GM19372 (cell line): ENCODE results near the gene AAMDC.

Experiments
- ATAC-seq: cut with Tn5 transposase; IDR thresholded peaks from one replicate; pipeline ENCODE4 v1.9.1; 2021; ENCODE audit warnings: mild to moderate bottlenecking, low read depth, moderate library complexity; ENCODE audit not compliant: unreplicated experiment

The AAMDC gene

DNA sequence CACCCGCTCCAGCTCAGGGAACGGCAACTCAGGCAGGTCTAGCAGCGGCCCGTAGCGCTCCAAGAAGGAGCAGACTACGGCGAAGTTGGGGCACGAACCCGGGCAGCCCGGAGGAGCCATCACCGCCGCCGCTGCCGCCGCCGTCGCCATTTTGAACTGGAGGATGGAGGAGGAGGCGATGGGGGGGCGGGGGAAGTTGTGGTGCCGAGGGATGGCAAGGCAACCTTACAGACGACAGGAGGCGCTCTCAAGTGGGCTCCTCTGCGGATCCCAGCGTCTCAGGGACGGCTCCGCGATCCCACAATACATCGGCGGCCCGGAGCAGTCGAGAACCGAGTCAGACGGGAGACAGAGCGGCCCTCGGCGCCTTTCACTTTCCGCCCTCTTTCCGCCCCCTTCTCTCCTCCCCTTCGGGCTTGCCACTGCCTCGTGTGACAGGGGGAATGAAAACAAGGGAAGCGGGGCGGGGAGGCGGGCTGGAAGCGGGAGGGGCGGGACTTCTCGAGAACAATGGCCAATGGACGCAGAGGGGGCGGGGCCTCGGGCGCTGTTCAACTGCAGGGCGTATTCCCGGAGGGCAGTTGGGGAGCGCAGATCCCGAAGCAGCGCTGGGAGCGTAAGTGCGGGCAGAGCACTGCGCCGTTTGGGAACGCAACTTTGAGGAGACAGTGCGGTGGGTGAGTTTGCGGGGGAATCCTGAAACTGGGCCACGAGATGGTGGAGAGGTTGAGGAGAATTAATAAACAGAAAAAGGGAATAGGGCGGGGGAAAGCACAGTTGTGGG is at the start of gene AAMDC, which contains the start of gene RSF1:
TSS of gene AAMDC (plus strand) at position 580 of the 784 bp plus-strand sequence. CDS start 21,353 bp downstream, outside the sequence.
TSS of gene RSF1 (minus strand) at position 158 of the 784 bp plus-strand sequence. CDS start at position 150, 8 bp downstream.
- ATAC-seq = peak; percentile 83

DNA sequence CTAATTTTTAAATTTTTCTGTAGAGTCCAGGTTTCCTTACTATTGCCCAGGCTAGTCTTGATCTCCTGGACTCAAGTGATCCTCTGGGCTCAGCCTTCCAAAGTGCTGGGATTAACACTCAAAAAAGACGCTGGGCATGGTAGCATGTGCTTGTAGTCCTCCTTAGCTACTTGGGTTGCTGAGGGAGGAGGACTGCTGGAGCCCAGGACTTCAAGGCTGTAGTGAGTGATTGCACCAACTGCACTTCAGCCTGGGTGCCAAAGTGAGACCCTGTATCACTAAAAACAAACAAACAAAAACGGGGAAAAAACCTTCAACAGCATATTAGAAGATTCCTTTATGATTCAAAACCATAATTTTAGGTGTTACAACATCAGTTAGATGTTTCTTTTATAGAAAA is 45.0 kb upstream of the AAMDC start:
- ATAC-seq = no peak

DNA sequence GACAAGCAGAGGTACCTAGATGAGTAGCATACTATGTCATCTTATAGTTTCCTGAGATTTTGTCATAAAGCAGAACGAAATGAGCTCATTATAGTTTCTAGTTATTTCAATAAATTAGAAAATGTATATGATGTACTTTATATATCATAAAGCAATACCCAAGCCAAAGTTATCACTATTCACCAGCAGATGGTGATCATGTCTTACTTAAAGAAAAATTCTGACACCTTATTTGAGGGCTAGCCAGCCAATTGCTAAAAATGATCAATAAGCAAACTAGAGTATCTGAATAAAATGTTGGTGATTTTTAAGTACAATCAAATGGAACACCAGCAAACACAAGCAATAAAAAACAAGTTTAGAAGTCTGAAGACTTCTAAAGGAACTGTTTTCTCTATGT is 44.5 kb upstream of the AAMDC start:
- no peak for ATAC-seq

DNA sequence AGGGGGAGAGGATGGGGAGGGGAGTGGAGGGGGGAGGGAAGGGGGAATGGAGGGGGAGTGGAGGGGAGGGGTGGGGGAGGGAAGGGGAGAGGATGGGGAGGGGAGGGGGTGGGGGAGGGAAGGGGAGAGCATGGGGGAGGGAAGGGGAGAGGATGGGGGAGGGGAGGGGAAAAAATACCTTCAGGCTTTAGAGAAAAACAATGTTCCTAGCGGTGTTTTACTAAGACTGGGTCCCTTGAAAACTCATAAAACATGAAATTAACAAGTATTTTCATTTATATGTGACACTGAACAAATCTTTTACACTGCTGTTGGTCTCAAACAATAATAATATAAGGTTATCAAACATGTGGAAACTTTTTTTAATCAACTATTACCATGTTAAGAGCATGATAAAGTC is 42.8 kb upstream of the AAMDC start:
- no peak for ATAC-seq

DNA sequence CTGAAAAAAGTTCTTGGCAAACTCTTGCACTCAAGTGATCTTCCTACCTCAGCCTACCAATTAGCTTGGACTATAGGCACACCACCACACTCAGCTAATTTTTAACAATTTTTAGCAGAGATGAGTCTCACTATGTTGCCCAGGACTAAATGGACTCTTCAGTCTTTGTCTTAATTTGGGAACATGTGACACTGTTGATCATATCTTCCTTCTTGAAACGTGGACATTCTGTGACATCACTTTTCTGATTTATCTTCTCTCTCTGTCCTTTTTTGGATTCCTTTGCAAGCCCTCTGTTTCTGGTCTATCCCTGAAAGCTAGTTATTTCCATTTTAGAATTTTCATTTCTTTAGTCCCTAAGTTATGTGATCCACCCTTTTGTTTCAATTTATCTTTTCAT is 42.4 kb upstream of the AAMDC start:
- no peak for ATAC-seq

DNA sequence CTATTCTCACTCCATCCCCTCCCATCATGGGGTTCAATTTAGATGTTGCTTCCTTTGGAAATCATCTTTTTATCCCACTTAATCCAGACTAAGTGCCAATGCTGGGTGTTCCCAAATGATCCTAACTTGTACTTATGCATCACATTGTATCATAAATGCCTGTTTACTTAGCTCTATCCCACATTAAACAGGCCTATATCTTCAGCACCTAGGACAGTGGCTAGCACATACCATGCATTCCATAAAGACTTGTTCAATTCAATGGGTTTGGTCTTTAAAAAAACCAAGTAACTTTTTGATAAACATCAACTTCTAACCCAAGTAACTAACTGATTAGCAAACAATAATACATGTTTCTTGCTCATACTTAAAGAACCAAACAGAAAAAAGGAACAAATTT is 41.0 kb upstream of the AAMDC start:
- ATAC-seq = no peak

DNA sequence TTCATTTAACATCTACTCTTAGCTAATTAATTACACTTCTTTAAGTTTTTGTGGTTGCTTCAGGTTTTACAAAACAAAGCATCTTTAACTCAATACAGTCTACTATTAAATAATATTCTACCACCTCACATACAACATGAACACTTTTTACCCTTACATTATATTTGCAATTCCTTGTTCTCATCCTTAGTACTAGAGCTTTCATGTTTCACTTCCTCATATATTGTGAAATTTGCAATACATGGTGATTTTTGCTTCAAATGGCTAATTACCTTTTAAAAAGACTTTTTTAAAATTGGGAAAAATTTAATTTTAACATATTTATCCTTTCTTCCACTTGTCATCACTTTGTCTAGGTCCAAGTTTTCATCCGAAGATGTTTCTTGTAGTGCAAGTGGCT is 37.9 kb upstream of the AAMDC start:
- no peak for ATAC-seq

DNA sequence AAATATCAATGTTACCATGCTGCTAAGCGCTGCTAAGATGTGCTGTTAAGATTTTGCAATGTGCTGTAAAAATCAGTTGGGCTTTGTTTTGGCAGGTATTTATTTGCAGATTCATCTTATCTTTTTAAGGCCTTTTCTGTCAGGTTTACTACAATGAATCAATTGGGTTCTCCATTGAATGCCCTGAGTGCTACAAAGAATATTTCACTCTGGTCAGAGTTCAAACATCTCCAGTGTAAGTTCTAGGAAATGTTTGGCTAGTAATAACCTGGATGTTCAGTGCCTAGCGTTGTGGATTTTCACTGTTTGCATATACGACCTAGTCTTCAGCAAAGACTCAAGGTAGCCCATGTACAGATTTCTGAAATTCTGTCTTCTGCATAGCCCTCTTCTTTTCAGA is 36.4 kb upstream of the AAMDC start:
- ATAC-seq = no peak

DNA sequence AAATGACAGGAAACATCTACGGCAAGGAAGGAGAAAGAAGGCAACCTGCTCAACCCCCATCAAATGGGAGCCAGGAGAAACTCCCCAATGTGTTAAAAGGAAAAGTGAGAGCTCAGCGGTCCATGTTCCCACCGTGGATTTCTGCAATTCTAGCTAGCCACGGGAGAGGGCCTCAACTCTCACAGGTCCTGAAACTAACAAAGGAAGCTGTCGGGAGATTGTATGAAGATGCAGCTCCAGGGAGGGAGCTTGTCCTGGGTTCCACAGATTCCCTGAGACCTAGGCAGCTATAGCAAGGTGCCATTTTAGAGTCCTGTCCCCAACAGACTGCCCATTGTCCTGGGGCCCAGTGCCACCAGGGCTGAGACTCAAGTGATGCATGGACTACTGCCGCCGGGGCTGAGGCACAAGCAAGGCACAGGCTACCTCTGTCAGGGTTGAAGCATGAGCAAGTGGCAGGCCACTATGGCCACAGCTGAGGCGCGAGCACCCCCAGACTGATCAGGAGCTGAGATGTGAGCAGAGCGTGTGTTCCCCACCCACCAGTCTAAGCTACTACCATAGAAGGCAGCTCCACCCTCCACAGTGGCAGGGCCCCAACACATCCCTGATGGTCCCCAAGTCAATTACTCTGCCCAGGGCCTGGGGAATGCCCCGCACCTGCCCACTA is 31.7 kb upstream of the AAMDC start:
- ATAC-seq = no peak

DNA sequence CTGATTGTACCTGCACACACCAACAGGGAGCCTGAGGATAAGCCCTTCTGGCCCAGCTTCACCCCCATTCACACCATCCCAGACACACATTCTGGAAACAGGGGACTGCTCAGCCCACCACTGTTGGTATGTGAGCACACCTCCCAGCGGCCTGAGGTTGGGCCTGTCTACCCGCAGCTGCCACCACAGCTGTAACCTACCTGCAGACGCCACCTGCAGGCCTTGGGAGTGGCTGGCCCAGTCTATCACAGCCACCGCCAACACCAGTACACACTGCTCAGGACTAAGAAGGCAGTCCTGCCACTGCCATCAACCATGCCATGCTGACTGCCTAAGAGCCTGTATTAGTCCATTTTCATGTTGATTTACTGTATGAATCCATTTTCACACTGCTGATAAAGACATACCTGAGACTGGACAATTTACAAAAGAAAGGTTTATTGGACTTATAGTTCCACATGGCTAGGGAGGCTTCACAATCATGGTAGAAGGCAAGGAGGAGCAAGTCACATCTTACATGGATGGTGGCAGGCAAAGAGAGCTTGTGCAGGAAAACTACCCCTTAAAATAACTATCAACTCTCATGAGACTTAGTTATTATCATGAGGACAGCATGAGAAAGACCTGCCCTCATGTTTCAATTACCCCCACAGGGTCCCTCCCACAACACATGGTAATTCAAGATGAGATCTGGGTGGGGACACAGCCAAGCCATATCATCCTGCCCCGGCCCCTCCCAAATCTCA is 31.0 kb upstream of the AAMDC start:
- no peak for ATAC-seq

DNA sequence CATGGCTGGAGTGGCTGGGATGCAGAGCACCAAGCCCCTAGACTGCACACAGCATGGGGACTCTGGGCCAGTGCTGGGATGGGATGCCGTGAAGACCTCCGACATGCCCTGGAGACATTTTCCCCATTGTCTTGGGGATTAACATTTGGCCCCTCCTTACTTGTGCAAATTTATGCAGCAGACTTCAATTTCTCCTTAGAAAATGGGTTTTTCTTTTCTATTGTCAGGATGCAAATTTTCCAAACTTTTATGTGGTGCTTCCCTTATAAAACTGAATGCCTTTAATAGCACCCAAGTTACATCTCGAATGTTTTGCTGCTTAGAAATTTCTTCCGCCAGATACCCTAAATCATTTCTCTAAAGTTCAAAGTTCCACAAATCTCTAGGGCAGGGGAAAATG is 29.6 kb upstream of the AAMDC start:
- ATAC-seq = no peak

DNA sequence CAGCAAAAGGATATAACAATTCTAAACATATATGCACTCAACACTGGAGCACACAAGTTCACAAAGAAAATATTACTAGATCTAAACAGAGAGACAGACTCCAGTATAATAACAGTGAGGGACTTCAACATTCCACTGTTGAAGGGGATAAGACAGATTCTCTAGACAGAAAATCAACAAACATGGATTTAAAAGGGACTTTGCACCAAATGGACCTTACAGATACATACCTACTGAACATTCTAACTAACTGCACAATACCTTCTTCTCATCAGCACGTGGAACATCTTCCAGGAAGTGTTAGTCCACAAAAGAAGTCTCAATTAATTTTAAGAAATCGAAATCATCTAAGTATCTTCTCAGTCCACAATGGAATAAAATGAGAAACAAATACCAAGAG is 27.0 kb upstream of the AAMDC start:
- no peak for ATAC-seq

DNA sequence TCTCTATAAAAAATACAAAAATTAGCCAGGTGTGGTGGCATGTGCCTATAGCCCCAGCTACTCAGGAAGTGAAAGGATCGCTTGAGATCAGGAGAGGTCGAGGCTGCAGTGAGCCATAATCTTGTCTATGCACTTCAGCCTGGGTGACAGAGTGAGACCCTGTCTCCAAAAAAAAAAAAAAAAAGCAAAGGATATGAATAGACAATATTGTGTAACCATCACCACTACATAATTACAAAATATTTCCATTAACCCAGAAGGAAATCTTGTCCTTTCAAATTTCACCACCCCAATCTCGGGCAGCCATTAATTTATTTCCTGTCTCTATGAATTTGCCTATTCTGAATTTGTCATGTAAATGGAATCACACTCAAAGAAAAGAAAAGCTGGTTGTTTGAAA is 21.6 kb upstream of the AAMDC start:
- no peak for ATAC-seq

DNA sequence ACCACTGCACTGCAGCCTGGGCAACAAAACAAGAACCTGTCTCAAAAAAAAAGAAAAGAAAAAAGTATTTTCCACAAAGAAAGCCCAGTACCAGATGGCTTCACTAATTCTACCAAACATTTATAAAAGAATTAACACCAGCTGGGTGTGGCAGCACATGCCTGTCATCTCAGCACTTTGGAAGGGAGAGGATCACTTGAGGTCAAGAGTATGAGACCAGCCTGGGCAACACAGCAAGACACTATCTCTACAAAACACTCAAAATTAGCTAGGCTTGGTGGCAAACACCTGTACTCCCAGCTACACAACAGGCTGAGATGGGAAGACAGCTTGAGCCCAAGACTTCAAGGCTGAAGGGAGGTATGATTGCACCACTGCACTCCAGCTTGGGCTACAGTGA is 20.5 kb upstream of the AAMDC start:
- no peak for ATAC-seq

DNA sequence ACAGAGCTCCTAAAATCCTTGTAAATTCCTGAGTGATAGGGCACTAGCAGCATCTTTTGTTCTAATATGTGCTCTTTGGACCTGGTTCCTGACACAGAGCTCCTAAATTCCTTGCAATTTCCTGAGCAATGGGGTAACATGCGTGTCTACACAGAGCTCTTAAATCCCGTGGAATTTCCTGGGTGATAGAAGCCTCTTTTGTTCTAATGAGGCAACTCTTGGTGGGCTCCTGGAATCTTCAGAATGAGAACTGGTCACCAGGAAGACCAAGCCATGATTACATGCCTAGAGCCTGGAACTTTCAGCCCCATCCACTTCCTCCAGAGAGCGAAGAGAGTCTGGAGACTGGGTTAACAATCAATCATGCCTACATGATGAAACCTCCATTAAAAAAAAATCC is 19.5 kb upstream of the AAMDC start:
- no peak for ATAC-seq

DNA sequence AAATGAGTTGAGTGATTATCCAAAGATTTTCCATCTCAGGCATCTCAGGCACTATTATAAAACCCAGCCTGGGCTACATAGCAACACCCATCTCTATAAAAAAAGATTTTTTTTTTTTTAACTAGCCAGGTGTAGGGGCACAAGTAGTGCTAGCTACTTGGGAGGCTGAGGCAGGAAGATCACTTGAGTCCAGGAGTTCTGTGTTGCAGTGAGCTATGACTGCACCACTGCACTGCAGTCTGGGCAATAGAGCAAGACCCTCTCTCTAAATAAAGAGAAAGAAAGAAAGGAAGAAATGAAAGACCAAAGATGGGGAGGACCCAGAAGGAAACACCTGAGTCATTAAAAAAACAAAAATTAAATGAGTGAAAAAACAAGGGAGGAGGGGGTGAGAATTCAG is 14.5 kb upstream of the AAMDC start:
- no peak for ATAC-seq

DNA sequence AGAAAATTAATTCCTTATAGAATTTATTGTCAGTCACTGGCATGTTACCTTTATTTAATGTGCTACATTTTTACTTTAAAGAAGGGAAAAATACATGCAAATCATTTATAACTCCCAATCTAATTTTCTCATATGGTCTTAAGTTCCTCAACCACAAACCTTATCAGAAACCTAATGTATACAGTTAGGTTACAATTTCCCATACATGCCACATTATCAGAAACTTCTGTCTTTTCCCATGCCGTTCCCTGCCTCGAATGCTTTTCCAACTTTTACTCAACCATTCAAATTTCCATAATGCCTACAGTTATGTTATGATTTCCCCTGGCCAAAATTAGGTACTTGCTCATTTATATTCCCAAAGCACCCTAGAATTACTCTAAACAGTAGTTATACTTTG is 14.0 kb upstream of the AAMDC start:
- ATAC-seq = no peak

DNA sequence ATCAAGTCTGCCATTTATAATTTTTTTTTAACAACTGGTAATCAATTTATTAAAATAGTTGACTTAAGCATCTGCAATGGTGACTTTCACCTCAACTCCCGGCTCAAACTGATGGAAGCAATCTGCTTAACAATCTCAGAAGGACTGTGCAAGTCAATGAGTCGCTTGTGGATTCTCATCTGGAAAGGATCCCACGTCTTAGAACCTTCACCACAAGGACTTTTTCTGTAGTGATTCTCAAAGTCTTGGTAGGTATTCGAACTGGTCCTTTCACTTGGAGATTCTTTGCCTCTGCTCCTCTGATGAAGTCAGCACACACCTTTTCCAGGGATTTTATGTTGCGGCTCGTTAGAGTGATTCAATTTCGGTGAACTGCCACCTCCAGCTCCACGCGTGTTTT is 7.7 kb upstream of the AAMDC start:
- no peak for ATAC-seq

DNA sequence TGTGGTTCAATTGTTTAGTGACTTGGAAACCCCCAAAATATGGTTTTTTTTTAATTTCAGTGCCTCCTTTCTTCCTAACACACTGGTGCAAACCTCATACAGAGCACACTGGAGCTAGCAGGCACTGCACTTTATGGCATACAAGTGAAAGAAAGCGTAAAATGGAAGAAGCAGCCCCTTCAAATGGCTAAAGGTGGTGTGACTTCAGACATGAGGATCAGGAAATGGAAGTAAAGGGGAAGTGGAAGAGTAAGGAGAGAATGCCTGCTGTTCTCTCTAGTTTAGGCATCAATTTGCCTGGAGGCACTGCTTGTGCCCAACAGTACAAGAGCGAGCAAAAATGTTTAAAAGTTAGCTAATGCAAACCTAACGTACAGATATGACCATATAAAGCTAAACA is 6.1 kb upstream of the AAMDC start:
- ATAC-seq = no peak

DNA sequence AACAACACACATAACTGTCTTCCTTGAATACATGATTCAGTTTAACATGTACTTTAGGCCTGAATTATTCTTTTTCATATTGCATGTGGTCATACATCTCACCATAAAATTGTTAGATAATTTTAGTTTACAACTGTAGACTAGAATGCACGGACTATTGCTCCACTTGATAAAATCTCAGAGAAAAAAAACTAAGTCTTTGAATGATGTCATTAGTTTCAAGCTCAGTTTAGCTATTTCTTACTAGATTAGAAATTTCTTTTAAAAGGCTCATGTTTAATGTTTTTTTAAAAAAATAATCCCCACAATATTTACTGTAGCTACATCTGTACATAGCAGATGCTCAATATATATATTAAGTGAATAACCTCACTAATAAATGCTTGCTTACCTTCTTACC is 5.5 kb upstream of the AAMDC start:
- no peak for ATAC-seq

DNA sequence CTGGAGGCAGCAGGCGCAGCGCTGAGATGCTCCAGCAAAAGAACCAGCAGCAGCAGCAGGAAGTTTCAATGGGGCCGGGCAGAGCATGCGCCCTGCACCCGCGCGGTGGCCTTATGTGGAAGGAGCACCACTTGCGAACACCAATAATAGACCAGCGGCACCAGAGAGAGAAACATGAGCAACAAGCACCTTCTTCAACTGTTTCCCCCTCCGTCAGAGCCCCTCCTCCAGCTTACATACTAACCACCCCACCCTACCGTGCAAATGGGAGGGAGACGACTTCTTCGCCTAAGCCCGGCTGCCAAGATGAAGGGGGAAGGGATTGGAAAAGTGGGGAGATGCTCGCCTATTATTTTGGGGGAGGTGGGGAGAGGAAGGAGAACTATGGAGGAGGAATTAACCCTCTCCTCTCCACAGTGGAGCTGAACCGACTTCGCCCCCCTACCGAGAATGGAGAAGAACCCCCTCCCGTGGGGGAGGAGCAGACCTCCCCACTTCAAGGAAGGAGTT is 1.5 kb upstream of the AAMDC start:
- peak; percentile 38 for ATAC-seq
